ENCODE data around the gene CDH4.

CDH4 gene

DNA sequence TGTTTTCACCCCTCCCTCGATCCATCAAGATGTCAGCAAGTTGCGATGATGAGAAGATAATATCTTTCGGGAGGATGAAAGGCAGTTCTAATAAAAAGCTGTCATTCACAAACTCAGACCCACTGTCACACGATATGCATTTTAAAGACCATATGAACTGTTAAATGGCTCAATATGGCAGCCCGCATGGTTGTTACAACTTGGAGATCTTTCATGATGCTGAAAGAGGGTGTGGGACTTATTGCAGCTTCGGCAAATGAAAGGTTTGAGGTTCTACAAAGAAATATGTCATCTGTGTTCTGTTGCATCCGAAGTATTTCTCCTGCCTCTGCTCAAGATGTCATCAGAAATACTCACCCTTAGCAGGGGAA lies 128.5 kb downstream of the CDH4 start:
- TF ChIP-seq GABPA (IDR thresholded peaks at IDR 0.05; ENCODE audit: low read depth) (no peak), REST (IDR thresholded peaks at IDR 0.05; ENCODE audit: insufficient replicate concordance, low read depth) (no peak), SPI1 (IDR thresholded peaks at IDR 0.05; ENCODE audit: borderline replicate concordance, low read depth) (no peak), POLR2AphosphoS5 (IDR thresholded peaks at IDR 0.05; ENCODE audit: low read depth) (no peak), CTCF (IDR thresholded peaks at IDR 0.05; ENCODE audit: insufficient read depth, low read length) (no peak)
- DNase-seq (ENCODE audit: low read depth in 1 of 2, low spot score in 1 of 2): no peak
- Histone ChIP-seq H3K4me3 (replicated peaks; ENCODE audit: insufficient read depth, low read length) (no peak overlapping the region), H3K27me3 (ENCODE audit: insufficient read depth, poor library complexity, severe bottlenecking) (no peaks in the 10 kb centered on the region), H3K27ac (replicated peaks) (no peak overlapping the region)

DNA sequence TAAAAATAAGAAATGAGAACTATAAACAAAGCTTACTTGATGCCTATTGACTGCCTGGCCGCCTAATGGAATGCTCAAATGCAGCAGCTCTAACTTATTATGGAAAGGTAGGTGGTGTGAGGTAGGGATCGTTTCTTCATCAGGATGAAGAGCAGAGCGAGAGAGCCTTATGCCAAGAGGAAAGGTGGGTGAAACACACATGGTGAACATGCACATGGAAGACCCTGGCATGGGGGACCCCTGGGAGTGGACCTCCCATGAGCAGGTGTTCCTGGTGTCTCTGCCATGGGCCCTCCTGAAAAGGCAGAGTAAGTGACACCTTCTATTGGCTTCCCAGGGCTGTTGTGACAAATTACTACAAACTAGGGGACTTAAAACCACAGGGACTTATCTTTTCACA lies 130.1 kb downstream of the CDH4 start:
- Histone ChIP-seq H3K4me3 (replicated peaks; ENCODE audit: insufficient read depth, low read length) (no peak overlapping the region), H3K27me3 (ENCODE audit: insufficient read depth, poor library complexity, severe bottlenecking) (no peaks in the 10 kb centered on the region), H3K27ac (replicated peaks) (no peak overlapping the region)
- TF ChIP-seq REST (IDR thresholded peaks at IDR 0.05; ENCODE audit: insufficient replicate concordance, low read depth) (no peak), SPI1 (IDR thresholded peaks at IDR 0.05; ENCODE audit: borderline replicate concordance, low read depth) (no peak), POLR2AphosphoS5 (IDR thresholded peaks at IDR 0.05; ENCODE audit: low read depth) (no peak), GABPA (IDR thresholded peaks at IDR 0.05; ENCODE audit: low read depth) (no peak), CTCF (IDR thresholded peaks at IDR 0.05; ENCODE audit: insufficient read depth, low read length) (no peak)
- DNase-seq (ENCODE audit: low read depth in 1 of 2, low spot score in 1 of 2): no peak

GRCh38 chr20:61385296-61385695 lies 133.2 kb downstream of the CDH4 start:
- no peak overlapping the region for H3K27ac ChIP-seq (replicated peaks)
- no peaks in the 10 kb centered on the region for H3K27me3 ChIP-seq (ENCODE audit: insufficient read depth, poor library complexity, severe bottlenecking)
- H3K4me3 ChIP-seq (replicated peaks; ENCODE audit: insufficient read depth, low read length): no peak overlapping the region
- DNase-seq (ENCODE audit: low read depth in 1 of 2, low spot score in 1 of 2): no peak
- TF ChIP-seq POLR2AphosphoS5 (IDR thresholded peaks at IDR 0.05; ENCODE audit: low read depth) (no peak), GABPA (IDR thresholded peaks at IDR 0.05; ENCODE audit: low read depth) (no peak)

DNA sequence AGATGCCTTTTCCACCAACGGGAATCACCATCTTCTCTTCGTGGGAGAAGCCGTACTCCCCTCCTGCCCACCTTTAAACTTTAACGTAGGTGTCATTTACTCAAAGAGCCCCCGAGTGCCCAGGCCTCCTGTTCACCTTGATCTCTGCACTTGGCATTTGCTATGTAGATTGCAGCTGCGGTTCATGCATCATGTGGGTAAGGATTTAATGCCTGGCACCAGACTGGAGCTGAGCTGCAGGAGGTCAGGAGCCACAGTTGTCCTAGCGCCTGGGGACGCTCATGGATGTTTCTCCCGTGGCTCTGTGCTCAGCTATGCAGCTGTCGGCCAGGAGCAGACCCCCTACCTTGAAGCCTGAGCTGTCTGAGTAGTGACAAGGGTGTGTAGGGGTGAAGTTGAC lies 133.7 kb downstream of the CDH4 start:
- no peak overlapping the region for H3K27ac ChIP-seq (replicated peaks)
- TF ChIP-seq SPI1 (IDR thresholded peaks at IDR 0.05; ENCODE audit: borderline replicate concordance, low read depth) (no peak), CTCF (IDR thresholded peaks at IDR 0.05; ENCODE audit: insufficient read depth, low read length) (no peak), GABPA (IDR thresholded peaks at IDR 0.05; ENCODE audit: low read depth) (no peak), REST (IDR thresholded peaks at IDR 0.05; ENCODE audit: insufficient replicate concordance, low read depth) (no peak), POLR2AphosphoS5 (IDR thresholded peaks at IDR 0.05; ENCODE audit: low read depth) (no peak)
- H3K27me3 ChIP-seq (ENCODE audit: insufficient read depth, poor library complexity, severe bottlenecking): no peaks in the 10 kb centered on the region
- no peak for DNase-seq (ENCODE audit: low read depth in 1 of 2, low spot score in 1 of 2)
- no peak overlapping the region for H3K4me3 ChIP-seq (replicated peaks; ENCODE audit: insufficient read depth, low read length)
